ENCODE data around the gene ENTPD8.

DNA sequence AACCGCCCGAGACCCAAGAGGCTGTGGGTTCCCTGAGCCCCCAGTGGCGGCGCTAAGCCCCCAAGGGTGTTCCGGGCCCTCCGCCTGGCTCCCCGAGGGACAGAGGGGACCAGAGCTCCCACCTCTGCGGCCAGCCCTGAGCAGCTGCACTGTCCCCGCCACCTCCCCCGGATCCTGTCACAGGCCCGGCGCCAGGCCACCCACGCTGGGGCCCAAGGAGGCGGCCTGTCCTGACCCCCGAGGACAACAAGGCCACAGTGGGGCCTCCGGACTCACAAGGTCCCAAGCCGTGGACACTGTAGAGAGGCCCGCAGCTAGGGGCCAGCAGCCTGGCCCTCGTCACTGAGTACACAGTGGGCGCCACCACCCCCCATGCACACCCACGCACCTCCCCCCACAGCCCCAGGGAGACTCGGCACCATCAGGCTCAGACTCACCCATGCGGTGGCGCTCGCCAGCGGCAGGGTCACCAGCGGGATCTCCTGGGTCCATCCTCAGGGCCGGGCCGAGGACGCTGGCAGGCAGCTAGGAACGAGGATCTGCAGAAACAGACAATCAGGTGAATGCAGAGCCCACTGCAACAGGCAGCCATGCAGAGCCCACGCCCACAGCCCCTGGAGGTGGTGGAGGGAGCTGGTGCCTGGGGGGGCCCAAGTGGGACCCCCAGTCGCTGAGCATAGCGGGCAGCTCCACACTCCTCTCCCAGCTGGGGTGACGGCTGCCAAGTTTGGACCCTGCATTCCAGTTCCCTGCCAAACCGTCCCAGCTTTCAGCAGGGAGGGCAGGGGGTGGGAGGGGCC lies 46.1 kb downstream of the ENTPD8 start:
- TF ChIP-seq CTCF (conservative IDR thresholded peaks at IDR 0.05 in 1 of 2, IDR thresholded peaks at IDR 0.05 in 1 of 2; ENCODE audit: low read depth in 1 of 2, low read length in 2 of 2), result no peak
- TF ChIP-seq EZH2 (IDR thresholded peaks at IDR 0.05; ENCODE audit: low read length, missing control alignments), result no peak

All from fibroblast of lung (primary cell).